HepG2 (cell line): Measurements from ENCODE around the gene TNNI3K.

Experiments
- AGO1 ChIP-seq: fragments of 200-400 bp; formaldehyde crosslinking; IDR thresholded peaks from 2 replicates; pipeline ENCODE4 v1.6.1; 2017; ENCODE audit warnings: mild to moderate bottlenecking, low read depth, low read length, moderate library complexity; ENCODE audit not compliant: poor library complexity, severe bottlenecking
- BCL6 ChIP-seq: IDR thresholded peaks from 2 replicates; pipeline ENCODE4 v1.6.1; 2016; ENCODE audit warnings: missing genetic modification reagents, missing compliant biosample characterization
- HDAC2 ChIP-seq: sonication (generic); formaldehyde crosslinking; IDR thresholded peaks from 2 replicates; pipeline ENCODE4 v1.4.0; 2020; ENCODE audit warnings: missing genetic modification reagents
- KLF13 ChIP-seq: sonication (generic); formaldehyde crosslinking; IDR thresholded peaks from 2 replicates; pipeline ENCODE4 v1.4.0; 2020; ENCODE audit warnings: mild to moderate bottlenecking, missing genetic modification reagents
- MTA1 ChIP-seq: sonication (generic); formaldehyde crosslinking; IDR thresholded peaks from 2 replicates; pipeline ENCODE4 v1.4.0; 2020; ENCODE audit warnings: missing genetic modification reagents, mild to moderate bottlenecking, borderline replicate concordance
- MXI1 ChIP-seq: IDR thresholded peaks from 3 replicates; pipeline ENCODE4 v1.6.1; 2012; ENCODE audit warnings: low read depth, low read length, inconsistent platforms, borderline replicate concordance
- NFYB ChIP-seq: sonication (generic); formaldehyde crosslinking; IDR thresholded peaks from 2 replicates; pipeline ENCODE4 v1.4.0; 2020; ENCODE audit warnings: missing genetic modification reagents
- PCBP2 ChIP-seq: fragments of 200-400 bp; formaldehyde crosslinking; optimal IDR thresholded peaks from 2 replicates; pipeline ENCODE3; 2018; ENCODE audit warnings: low read length, low read depth; ENCODE audit not compliant: poor library complexity, severe bottlenecking
- ZNF589 ChIP-seq: sonication (generic); formaldehyde crosslinking; conservative IDR thresholded peaks from 2 replicates; pipeline ENCODE4 v1.8.0; 2022; ENCODE audit warnings: mild to moderate bottlenecking, moderate library complexity, missing genetic modification reagents

DNA sequence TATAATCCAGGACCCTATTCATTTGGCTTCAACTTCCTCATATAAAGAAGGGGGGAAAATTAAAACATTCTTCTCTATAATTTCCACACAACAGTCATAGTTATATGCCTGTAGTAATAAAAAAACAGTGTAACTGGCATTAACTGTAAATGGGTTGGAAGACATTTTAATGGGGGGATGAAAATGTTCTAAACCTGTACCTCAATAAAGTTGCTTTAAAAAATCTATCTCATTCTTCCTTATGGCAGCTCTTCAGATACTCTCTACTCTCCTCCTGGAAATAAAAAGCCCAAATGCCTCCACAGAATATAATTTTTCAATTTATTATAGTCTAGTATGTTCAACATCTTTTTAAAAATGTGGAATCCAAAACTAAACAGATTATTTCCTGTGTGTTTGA is 39.8 kb upstream of the TNNI3K start:
- no peak for TF ChIP-seq AGO1
- no peak for TF ChIP-seq PCBP2
- no peak for TF ChIP-seq ZNF589 (CRISPR knock-in tag)
- TF ChIP-seq MTA1 (CRISPR knock-in tag) = no peak
- TF ChIP-seq MXI1 = no peak
- TF ChIP-seq BCL6 (CRISPR knock-in tag) = no peak
- no peak for TF ChIP-seq KLF13 (CRISPR knock-in tag)
- TF ChIP-seq NFYB (CRISPR knock-in tag) = no peak
- no peak for TF ChIP-seq HDAC2
